MCF 10A (cell line): ENCODE measurements around the gene TRAK1. TPM values are rescaled to one million over a fixed set of nuclear protein-coding genes. Genes with fewer than 3 reads are reported as not detected.

Experiments used
- BruUV-seq: library from RNA; stranded (reverse); fragments of 400-500 nt; replicated peaks from 2 replicates; lab custom pipeline; 2021; lab: Mats Ljungman, UMichigan
- CTCF ChIA-PET: fragments of 300-600 bp; sonication (Branson Sonifier 250); formaldehyde crosslinking; extraction: SDS; loops from one replicate; lab custom pipeline; 2021; ENCODE audit warnings: antibody characterized with exemption, inconsistent platforms; lab: Yijun Ruan, JAX
- POLR2A ChIA-PET: fragments of 300-600, 350-650 bp; sonication (Branson Sonifier 250); formaldehyde crosslinking; extraction: SDS; loops from one replicate; lab custom pipeline; 2020; ENCODE audit warnings: antibody characterized with exemption, inconsistent platforms; lab: Yijun Ruan, JAX
- DNase-seq: peaks from one replicate; pipeline ENCODE4 v3.0.0-alpha.2; 2018; ENCODE audit not compliant: unreplicated experiment
- H3K27ac Mint-ChIP-seq: one replicate; pipeline ENCODE4 v1.8.0; 2022; ENCODE audit warnings: mild to moderate bottlenecking, low read depth, mixed read lengths; ENCODE audit not compliant: unreplicated experiment
- H3K27me3 Mint-ChIP-seq: one replicate; pipeline ENCODE4 v1.8.0; 2022; ENCODE audit warnings: mixed read lengths; ENCODE audit not compliant: insufficient read depth, unreplicated experiment
- H3K36me3 Mint-ChIP-seq: one replicate; pipeline ENCODE4 v1.8.0; 2022; ENCODE audit warnings: mild to moderate bottlenecking, moderate library complexity, mixed read lengths; ENCODE audit not compliant: insufficient read depth, unreplicated experiment
- H3K4me1 Mint-ChIP-seq: one replicate; pipeline ENCODE4 v1.8.0; 2022; ENCODE audit warnings: mixed read lengths; ENCODE audit not compliant: insufficient read depth, unreplicated experiment
- H3K4me3 Mint-ChIP-seq: one replicate; pipeline ENCODE4 v1.8.0; 2022; ENCODE audit warnings: mild to moderate bottlenecking, moderate library complexity, mixed read lengths; ENCODE audit not compliant: unreplicated experiment
- H3K9me3 Mint-ChIP-seq: one replicate; pipeline ENCODE4 v1.8.0; 2022; ENCODE audit warnings: mixed read lengths; ENCODE audit not compliant: unreplicated experiment
- intact Hi-C: fragments of 100-400 bp; cut with micrococcal nuclease; formaldehyde crosslinking; loops from 2 replicates; pipeline ENCODE4 v1.14.1; 2022
- total RNA-seq: library from RNA; stranded (reverse); gene quantifications from 2 replicates; pipeline ENCODE4 v1.2.3, GENCODE V29; 2022
- TF ChIP-seq, protein P1 (sequence below): fragments of 200-600 bp; IDR thresholded peaks from one replicate; pipeline ENCODE4 v1.8.0; 2022; ENCODE audit warnings: antibody characterized with exemption, mild to moderate bottlenecking; ENCODE audit not compliant: unreplicated experiment

Gene TRAK1
- total RNA-seq, 1 experiment from 2014 or later, result 33.2 TPM

DNA sequence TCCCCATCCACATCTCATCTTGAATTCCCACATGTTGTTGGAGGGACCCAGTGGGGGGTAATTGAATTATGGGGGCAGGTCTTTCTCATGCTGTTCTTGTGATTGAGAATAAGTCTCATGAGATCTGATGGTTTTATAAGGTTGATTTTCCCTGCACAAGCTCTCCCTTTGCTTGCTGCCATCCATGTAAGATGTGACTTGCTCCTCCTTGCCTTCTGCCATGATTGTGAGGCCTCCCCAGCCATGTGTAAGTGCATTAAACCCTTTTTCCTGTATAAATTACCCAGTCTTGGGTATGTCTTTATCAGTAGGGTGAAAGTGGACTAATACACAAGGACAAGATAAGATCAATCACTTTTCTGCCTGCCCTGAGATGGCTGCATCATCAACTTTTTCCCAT is 180.6 kb downstream of the TRAK1 start:
- intact Hi-C loops, result no loop called here
- POLR2A ChIA-PET, result interaction anchor here (0.9 kb wide), 1 partner anchor 36 kb away, joined by 3 read pairs; no protein-coding TSS in a partner anchor
- H3K9me3 Mint-ChIP-seq, result no peaks in the 10 kb centered on the region

DNA sequence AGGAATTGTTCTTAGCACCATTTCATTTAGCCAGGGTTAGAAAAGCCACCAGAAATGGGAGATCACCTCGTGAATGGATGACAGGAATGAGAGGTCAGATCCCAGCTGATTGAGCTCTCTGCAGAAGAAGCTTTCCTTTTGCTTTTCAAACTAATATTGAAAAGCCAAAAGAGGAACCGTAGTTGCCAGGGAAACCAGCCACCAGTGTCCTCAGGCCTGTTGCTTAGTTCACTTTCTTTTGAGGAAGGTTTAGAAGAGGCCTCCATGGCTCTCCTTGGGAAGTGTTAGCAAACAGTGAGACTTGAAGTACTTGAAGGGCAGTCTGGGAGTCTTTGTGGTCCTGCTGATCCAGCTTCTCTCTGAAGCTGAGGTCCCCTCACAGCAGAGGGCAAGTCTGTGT is 182.2 kb downstream of the TRAK1 start:
- no peak overlapping the region for H3K27ac Mint-ChIP-seq
- H3K36me3 Mint-ChIP-seq, result no peaks in the 10 kb centered on the region
- H3K9me3 Mint-ChIP-seq, result no peaks in the 10 kb centered on the region
- no peak overlapping the region for H3K4me3 Mint-ChIP-seq
- H3K4me1 Mint-ChIP-seq, result no peaks in the 10 kb centered on the region
- peaks cover 24% of the 10 kb centered on the region for H3K27me3 Mint-ChIP-seq
- CTCF ChIA-PET, result interaction anchor here (0.6 to 1.1 kb wide), 2 partner anchors 45 to 117 kb away, joined by 3 read pairs; no protein-coding TSS in a partner anchor
- POLR2A ChIA-PET, result interaction anchor here (0.7 kb wide), 1 partner anchor 170 kb away, joined by 3 read pairs; no protein-coding TSS in a partner anchor
- DNase-seq, result no peak
- TF ChIP-seq, protein P1, sequence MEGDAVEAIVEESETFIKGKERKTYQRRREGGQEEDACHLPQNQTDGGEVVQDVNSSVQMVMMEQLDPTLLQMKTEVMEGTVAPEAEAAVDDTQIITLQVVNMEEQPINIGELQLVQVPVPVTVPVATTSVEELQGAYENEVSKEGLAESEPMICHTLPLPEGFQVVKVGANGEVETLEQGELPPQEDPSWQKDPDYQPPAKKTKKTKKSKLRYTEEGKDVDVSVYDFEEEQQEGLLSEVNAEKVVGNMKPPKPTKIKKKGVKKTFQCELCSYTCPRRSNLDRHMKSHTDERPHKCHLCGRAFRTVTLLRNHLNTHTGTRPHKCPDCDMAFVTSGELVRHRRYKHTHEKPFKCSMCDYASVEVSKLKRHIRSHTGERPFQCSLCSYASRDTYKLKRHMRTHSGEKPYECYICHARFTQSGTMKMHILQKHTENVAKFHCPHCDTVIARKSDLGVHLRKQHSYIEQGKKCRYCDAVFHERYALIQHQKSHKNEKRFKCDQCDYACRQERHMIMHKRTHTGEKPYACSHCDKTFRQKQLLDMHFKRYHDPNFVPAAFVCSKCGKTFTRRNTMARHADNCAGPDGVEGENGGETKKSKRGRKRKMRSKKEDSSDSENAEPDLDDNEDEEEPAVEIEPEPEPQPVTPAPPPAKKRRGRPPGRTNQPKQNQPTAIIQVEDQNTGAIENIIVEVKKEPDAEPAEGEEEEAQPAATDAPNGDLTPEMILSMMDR, result no peak
- no TSS peak for BruUV-seq
- intact Hi-C loops, result no loop called here

More for the DNA sequence above, 180.6 kb downstream of the TRAK1 start:
- no peak for DNase-seq
- peaks cover 25% of the 10 kb centered on the region for H3K27me3 Mint-ChIP-seq
- no TSS peak for BruUV-seq
- no peak overlapping the region for H3K27ac Mint-ChIP-seq
- no peaks in the 10 kb centered on the region for H3K4me1 Mint-ChIP-seq
- no peak overlapping the region for H3K4me3 Mint-ChIP-seq
- CTCF ChIA-PET, result no interaction called here
- TF ChIP-seq, protein P1, result no peak
- no peaks in the 10 kb centered on the region for H3K36me3 Mint-ChIP-seq

DNA sequence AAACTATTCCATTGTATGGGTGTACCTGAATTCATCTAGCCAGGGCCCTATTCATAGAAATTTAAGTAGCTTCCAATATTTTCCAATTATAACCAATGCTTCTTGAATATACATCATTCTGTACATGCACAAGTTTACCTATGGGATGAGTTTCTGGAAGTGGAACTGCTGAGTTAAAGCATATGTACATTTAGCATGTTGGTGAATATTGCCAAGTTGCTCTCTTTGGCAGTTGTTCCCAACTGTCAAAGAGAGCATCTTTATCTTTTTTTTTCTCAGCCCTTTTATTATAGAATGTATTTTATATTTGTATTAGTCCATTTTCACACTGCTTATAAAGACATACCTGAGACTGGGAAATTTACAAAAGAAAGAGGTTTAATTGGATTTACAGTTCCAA is 183.1 kb downstream of the TRAK1 start:
- H3K4me3 Mint-ChIP-seq, result no peak overlapping the region
- ChIA-PET CTCF (no interaction called here), POLR2A (no interaction called here)
- no peak overlapping the region for H3K27ac Mint-ChIP-seq
- H3K9me3 Mint-ChIP-seq, result peaks cover 4% of the 10 kb centered on the region
- no TSS peak for BruUV-seq
- H3K27me3 Mint-ChIP-seq, result peaks cover 15% of the 10 kb centered on the region
- TF ChIP-seq, protein P1, result no peak
- DNase-seq, result no peak
- no peaks in the 10 kb centered on the region for H3K4me1 Mint-ChIP-seq
- no peaks in the 10 kb centered on the region for H3K36me3 Mint-ChIP-seq
- intact Hi-C loops, result no loop called here

DNA sequence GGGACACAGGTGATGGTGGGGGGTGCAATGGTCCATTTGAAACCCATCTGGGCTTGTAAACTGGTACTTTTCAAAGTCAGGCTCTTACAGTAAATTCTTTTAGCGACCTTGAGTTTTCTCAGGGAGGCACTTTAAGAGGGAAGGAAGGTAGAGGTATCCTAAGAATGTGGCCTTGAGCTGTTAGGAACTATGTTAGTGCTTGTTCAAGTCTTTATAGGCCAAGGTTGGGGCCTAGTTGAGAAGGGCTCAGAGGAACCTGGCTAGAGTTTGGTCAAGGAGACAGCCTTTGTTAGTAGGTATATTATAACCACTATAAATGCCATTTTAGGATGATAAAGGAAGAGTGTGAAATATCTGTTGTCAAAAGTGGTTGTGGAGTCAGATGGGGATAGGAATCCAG is 184.1 kb downstream of the TRAK1 start:
- Mint-ChIP-seq H3K27me3 (peaks cover 6% of the 10 kb centered on the region), H3K27ac (no peak overlapping the region), H3K4me3 (no peak overlapping the region), H3K9me3 (peaks cover 12% of the 10 kb centered on the region), H3K4me1 (no peaks in the 10 kb centered on the region), H3K36me3 (no peaks in the 10 kb centered on the region)
- BruUV-seq, result no TSS peak
- ChIA-PET CTCF (no interaction called here), POLR2A (no interaction called here)
- TF ChIP-seq, protein P1, result no peak
- intact Hi-C loops, result no loop called here
- DNase-seq, result no peak

Other genes with a start within 250 kb of the TRAK1 start
- gene ULK4, start 129.3 kb upstream of the TRAK1 start, total RNA-seq, result 6.9 and 7.8 TPM in 2 replicates
- gene CCK, start 174.8 kb downstream of the TRAK1 start, total RNA-seq, result not detected in 2 replicates